ENCODE measurements around the gene HTT-AS.

GRCh38 chr4:3112609-3113469 lies 38.5 kb upstream of the HTT-AS start:
- TF ChIP-seq CTCF (IDR thresholded peaks at IDR 0.05): no peak
- TF ChIP-seq POLR2A (IDR thresholded peaks at IDR 0.05): no peak
- TF ChIP-seq EP300 (IDR thresholded peaks at IDR 0.05): no peak
- no peak for TF ChIP-seq POLR2AphosphoS5 (IDR thresholded peaks at IDR 0.05)

All from stomach (tissue), 4 donors.